Measurements from ENCODE around the gene ZNF219. TPM values are rescaled to one million over a fixed set of nuclear protein-coding genes. Genes with fewer than 3 reads are reported as not detected.

The ZNF219 gene
- total RNA-seq, 1 experiment from 2014 or later = 149 TPM

DNA sequence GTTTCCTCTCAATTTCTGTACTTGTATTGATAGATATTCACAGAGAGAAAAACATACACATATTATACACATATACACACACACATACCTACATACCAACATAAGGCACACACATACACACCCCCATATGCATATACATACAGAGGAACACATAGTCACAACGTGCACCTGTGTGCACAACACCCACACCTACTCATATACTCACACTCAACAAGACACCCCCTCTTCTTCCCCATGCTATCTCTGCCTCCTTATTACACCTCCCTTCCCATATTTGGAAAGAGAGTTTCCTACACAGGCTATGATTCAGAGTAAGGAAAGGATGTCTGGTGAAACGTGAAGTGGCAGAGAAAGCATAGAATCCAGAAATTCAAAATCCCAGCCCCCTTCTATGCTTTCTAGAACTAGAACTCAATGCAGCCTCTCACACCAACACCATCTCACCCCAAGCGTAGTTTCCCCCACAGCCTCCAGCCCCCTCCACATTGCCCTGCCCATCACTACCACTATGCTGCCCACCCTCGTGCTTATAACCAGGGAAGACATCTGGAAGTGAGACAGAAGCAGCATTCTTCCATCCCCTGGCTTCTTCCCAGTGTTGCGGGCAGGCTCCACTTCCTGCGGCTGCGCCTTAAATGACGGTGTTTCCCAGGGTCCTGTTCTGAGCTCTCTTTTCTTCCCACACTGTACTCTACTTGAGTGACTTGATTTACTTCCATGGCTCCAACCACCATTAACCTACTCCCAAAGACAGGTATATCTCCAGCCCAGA, 38.4 kb downstream of the ZNF219 start (continued):
- TF ChIP-seq, protein P1, sequence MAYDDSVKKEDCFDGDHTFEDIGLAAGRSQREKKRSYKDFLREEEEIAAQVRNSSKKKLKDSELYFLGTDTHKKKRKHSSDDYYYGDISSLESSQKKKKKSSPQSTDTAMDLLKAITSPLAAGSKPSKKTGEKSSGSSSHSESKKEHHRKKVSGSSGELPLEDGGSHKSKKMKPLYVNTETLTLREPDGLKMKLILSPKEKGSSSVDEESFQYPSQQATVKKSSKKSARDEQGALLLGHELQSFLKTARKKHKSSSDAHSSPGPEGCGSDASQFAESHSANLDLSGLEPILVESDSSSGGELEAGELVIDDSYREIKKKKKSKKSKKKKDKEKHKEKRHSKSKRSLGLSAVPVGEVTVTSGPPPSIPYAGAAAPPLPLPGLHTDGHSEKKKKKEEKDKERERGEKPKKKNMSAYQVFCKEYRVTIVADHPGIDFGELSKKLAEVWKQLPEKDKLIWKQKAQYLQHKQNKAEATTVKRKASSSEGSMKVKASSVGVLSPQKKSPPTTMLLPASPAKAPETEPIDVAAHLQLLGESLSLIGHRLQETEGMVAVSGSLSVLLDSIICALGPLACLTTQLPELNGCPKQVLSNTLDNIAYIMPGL (CRISPR knock-in tag; IDR thresholded peaks at IDR 0.05) = no peak
- TF ChIP-seq ETV6 (CRISPR knock-in tag; IDR thresholded peaks at IDR 0.05) = no peak
- no peak for TF ChIP-seq NR1H2 (CRISPR knock-in tag; IDR thresholded peaks at IDR 0.05)
- TF ChIP-seq PREB (CRISPR knock-in tag; IDR thresholded peaks at IDR 0.05; ENCODE audit: borderline replicate concordance) = no peak

- Mint-ChIP-seq H3K27ac (no peak overlapping the region), H3K4me1 (peaks cover 7% of the 10 kb centered on the region)
- POLR2A ChIA-PET = interaction anchor here (0.5 kb wide), 1 partner anchor 33 kb away, joined by 9 read pairs; no protein-coding TSS in a partner anchor
Measured at GRCh38 chr14:21058903-21059302, 39.6 kb downstream of the ZNF219 start.

More at GRCh38 chr14:21058903-21059302, 39.6 kb downstream of the ZNF219 start:
- Mint-ChIP-seq H3K4me3 (no peak overlapping the region), H3K9me3 (no peaks in the 10 kb centered on the region), H3K36me3 (no peaks in the 10 kb centered on the region), H3K27me3 (ENCODE audit: low read depth) (no peaks in the 10 kb centered on the region)
- ATAC-seq (no peak), DNase-seq (ENCODE audit: low spot score) (no peak)
- TF ChIP-seq, protein P2, sequence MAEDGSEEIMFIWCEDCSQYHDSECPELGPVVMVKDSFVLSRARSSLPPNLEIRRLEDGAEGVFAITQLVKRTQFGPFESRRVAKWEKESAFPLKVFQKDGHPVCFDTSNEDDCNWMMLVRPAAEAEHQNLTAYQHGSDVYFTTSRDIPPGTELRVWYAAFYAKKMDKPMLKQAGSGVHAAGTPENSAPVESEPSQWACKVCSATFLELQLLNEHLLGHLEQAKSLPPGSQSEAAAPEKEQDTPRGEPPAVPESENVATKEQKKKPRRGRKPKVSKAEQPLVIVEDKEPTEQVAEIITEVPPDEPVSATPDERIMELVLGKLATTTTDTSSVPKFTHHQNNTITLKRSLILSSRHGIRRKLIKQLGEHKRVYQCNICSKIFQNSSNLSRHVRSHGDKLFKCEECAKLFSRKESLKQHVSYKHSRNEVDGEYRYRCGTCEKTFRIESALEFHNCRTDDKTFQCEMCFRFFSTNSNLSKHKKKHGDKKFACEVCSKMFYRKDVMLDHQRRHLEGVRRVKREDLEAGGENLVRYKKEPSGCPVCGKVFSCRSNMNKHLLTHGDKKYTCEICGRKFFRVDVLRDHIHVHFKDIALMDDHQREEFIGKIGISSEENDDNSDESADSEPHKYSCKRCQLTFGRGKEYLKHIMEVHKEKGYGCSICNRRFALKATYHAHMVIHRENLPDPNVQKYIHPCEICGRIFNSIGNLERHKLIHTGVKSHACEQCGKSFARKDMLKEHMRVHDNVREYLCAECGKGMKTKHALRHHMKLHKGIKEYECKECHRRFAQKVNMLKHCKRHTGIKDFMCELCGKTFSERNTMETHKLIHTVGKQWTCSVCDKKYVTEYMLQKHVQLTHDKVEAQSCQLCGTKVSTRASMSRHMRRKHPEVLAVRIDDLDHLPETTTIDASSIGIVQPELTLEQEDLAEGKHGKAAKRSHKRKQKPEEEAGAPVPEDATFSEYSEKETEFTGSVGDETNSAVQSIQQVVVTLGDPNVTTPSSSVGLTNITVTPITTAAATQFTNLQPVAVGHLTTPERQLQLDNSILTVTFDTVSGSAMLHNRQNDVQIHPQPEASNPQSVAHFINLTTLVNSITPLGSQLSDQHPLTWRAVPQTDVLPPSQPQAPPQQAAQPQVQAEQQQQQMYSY (CRISPR knock-in tag; IDR thresholded peaks at IDR 0.05) = no peak
- no peak for TF ChIP-seq ZNF263 (CRISPR knock-in tag; IDR thresholded peaks at IDR 0.05; ENCODE audit: low read depth)
- no peak for TF ChIP-seq FOXK1 (CRISPR knock-in tag; IDR thresholded peaks at IDR 0.05)
- TF ChIP-seq ETV6 (CRISPR knock-in tag; IDR thresholded peaks at IDR 0.05) = no peak
- TF ChIP-seq OVOL2 (CRISPR knock-in tag; IDR thresholded peaks at IDR 0.05; ENCODE audit: borderline replicate concordance) = no peak
- no peak for TF ChIP-seq NR1H2 (CRISPR knock-in tag; IDR thresholded peaks at IDR 0.05)
- TF ChIP-seq, protein P3, sequence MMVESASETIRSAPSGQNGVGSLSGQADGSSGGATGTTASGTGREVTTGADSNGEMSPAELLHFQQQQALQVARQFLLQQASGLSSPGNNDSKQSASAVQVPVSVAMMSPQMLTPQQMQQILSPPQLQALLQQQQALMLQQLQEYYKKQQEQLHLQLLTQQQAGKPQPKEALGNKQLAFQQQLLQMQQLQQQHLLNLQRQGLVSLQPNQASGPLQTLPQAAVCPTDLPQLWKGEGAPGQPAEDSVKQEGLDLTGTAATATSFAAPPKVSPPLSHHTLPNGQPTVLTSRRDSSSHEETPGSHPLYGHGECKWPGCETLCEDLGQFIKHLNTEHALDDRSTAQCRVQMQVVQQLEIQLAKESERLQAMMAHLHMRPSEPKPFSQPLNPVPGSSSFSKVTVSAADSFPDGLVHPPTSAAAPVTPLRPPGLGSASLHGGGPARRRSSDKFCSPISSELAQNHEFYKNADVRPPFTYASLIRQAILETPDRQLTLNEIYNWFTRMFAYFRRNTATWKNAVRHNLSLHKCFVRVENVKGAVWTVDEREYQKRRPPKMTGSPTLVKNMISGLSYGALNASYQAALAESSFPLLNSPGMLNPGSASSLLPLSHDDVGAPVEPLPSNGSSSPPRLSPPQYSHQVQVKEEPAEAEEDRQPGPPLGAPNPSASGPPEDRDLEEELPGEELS (CRISPR knock-in tag; IDR thresholded peaks at IDR 0.05) = no peak
- TF ChIP-seq EMX1 (CRISPR knock-in tag; IDR thresholded peaks at IDR 0.05) = no peak
- TF ChIP-seq, protein P4, sequence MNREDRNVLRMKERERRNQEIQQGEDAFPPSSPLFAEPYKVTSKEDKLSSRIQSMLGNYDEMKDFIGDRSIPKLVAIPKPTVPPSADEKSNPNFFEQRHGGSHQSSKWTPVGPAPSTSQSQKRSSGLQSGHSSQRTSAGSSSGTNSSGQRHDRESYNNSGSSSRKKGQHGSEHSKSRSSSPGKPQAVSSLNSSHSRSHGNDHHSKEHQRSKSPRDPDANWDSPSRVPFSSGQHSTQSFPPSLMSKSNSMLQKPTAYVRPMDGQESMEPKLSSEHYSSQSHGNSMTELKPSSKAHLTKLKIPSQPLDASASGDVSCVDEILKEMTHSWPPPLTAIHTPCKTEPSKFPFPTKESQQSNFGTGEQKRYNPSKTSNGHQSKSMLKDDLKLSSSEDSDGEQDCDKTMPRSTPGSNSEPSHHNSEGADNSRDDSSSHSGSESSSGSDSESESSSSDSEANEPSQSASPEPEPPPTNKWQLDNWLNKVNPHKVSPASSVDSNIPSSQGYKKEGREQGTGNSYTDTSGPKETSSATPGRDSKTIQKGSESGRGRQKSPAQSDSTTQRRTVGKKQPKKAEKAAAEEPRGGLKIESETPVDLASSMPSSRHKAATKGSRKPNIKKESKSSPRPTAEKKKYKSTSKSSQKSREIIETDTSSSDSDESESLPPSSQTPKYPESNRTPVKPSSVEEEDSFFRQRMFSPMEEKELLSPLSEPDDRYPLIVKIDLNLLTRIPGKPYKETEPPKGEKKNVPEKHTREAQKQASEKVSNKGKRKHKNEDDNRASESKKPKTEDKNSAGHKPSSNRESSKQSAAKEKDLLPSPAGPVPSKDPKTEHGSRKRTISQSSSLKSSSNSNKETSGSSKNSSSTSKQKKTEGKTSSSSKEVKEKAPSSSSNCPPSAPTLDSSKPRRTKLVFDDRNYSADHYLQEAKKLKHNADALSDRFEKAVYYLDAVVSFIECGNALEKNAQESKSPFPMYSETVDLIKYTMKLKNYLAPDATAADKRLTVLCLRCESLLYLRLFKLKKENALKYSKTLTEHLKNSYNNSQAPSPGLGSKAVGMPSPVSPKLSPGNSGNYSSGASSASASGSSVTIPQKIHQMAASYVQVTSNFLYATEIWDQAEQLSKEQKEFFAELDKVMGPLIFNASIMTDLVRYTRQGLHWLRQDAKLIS (CRISPR knock-in tag; IDR thresholded peaks at IDR 0.05; ENCODE audit: borderline replicate concordance) = no peak
- TF ChIP-seq RORB (CRISPR knock-in tag; IDR thresholded peaks at IDR 0.05) = no peak
- CTCF ChIA-PET = interaction anchor here (0.7 to 4.8 kb wide), 7 partner anchors 10 to 60 kb away, joined by 3 to 39 read pairs (median 5); partner anchors contain the start of genes RNASE7 and SLC39A2

Data from WTC11 (cell line).